Smooth muscle cell (in vitro differentiated cells): ENCODE results near the gene TSC22D1. TPM values are rescaled to one million over a fixed set of nuclear protein-coding genes. Genes with fewer than 3 reads are reported as not detected.

Source experiments
- DNase-seq: peaks from one replicate; lab custom pipeline; 2025; ENCODE audit not compliant: unreplicated experiment; lab: John Stamatoyannopoulos, UW
- H2AFZ ChIP-seq: fragments of 200-600 bp; sonication (generic); 2 replicates; pipeline ENCODE4 v1.6.0; 2016; ENCODE audit warnings: antibody characterized with exemption, low read depth, mild to moderate bottlenecking
- H3F3A ChIP-seq: fragments of 200-600 bp; sonication (generic); 2 replicates; pipeline ENCODE4 v1.6.0; 2017; ENCODE audit warnings: antibody characterized with exemption, low read depth
- H3K27ac ChIP-seq: fragments of 200-600 bp; sonication (generic); 2 replicates; pipeline ENCODE4 v1.5.1; 2016; ENCODE audit warnings: low read depth, mild to moderate bottlenecking
- H3K27me3 ChIP-seq: fragments of 200-600 bp; sonication (generic); 2 replicates; pipeline ENCODE4 v1.6.1; 2016; ENCODE audit warnings: low read depth, mild to moderate bottlenecking
- H3K36me3 ChIP-seq: fragments of 200-600 bp; sonication (generic); 2 replicates; pipeline ENCODE4 v1.5.1; 2016; ENCODE audit warnings: low read depth
- H3K4me1 ChIP-seq: fragments of 200-600 bp; sonication (generic); 2 replicates; pipeline ENCODE4 v1.5.1; 2016; ENCODE audit warnings: low read depth
- H3K4me2 ChIP-seq: fragments of 200-600 bp; sonication (generic); 2 replicates; pipeline ENCODE4 v1.6.0; 2016; ENCODE audit warnings: mild to moderate bottlenecking
- H3K4me3 ChIP-seq: fragments of 200-600 bp; sonication (generic); 2 replicates; pipeline ENCODE4 v1.5.1; 2016; ENCODE audit warnings: mild to moderate bottlenecking
- H3K79me2 ChIP-seq: fragments of 200-600 bp; sonication (generic); 2 replicates; pipeline ENCODE4 v1.6.0; 2016; ENCODE audit warnings: low read depth, mild to moderate bottlenecking
- H3K9ac ChIP-seq: fragments of 200-600 bp; sonication (generic); 2 replicates; pipeline ENCODE4 v1.6.0; 2016; ENCODE audit warnings: low read depth
- H3K9me3 ChIP-seq: fragments of 200-600 bp; sonication (generic); replicated peaks from 2 replicates; pipeline ENCODE4 v1.5.1; 2016; ENCODE audit warnings: low read depth
- H4K20me1 ChIP-seq: fragments of 200-600 bp; sonication (generic); 2 replicates; pipeline ENCODE4 v1.6.0; 2016; ENCODE audit warnings: low read depth
- WGBS: methylation state at CpG from one replicate; pipeline ENCODE4 v1.1.7; 2016; ENCODE audit warnings: low lambda C conversion rate; 5-methylcytosine and 5-hydroxymethylcytosine counted together
- polyA plus RNA-seq: library from polyadenylated mRNA; unstranded; fragments of >200 nt; fragmentation: Nextera tagmentation; extraction: Ambion mirVana; gene quantifications from 2 replicates; pipeline ENCODE4 v1.2.1, GENCODE V29; 2016
- total RNA-seq: library from RNA; depleted of rRNA; stranded (reverse); fragments of >200 nt; gene quantifications from 2 replicates; pipeline ENCODE4 v1.2.3, GENCODE V29; 2014
- TF ChIP-seq, protein P1 (sequence below): fragments of 200-600 bp; sonication (generic); IDR thresholded peaks from 2 replicates; pipeline ENCODE4 v1.5.1; 2017; ENCODE audit warnings: borderline replicate concordance, mild to moderate bottlenecking, antibody characterized with exemption; ENCODE audit not compliant: insufficient read depth, poor library complexity, severe bottlenecking

Gene TSC22D1
- total and polyA plus RNA-seq, 2 experiments from 2014 or later: 117 to 159 TPM

DNA sequence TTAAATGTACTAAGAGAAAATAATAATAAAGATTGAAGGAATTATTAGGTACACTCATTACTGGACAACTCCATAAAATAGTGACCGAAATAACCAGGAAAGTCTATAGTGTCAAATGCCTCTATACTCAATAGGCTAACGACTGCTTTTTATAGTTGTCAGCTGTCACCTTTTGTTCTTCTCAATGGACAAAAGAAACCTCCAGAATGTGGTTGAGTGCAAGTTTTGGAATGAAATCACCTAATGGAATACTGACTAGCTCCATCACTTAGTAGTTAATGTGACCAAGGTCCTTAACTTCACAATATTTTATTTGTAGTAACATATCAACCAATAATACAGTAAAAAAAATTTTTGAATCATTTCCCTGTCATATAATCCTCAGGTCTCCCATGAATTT lies 18.1 kb downstream of the TSC22D1 start:
- H3F3A ChIP-seq: no peaks in the 10 kb centered on the region
- WGBS: 89% methylated on average over 2 of the region's 2 CpGs
- no peak for DNase-seq
- no peak overlapping the region for H2AFZ ChIP-seq
- H3K9ac ChIP-seq: no peak overlapping the region
- peaks cover 52% of the 10 kb centered on the region for H3K79me2 ChIP-seq
- no peak overlapping the region for H3K27ac ChIP-seq
- no peak overlapping the region for H3K4me3 ChIP-seq
- H3K9me3 ChIP-seq: no peaks in the 10 kb centered on the region
- no peaks in the 10 kb centered on the region for H3K4me1 ChIP-seq
- TF ChIP-seq, protein P1, sequence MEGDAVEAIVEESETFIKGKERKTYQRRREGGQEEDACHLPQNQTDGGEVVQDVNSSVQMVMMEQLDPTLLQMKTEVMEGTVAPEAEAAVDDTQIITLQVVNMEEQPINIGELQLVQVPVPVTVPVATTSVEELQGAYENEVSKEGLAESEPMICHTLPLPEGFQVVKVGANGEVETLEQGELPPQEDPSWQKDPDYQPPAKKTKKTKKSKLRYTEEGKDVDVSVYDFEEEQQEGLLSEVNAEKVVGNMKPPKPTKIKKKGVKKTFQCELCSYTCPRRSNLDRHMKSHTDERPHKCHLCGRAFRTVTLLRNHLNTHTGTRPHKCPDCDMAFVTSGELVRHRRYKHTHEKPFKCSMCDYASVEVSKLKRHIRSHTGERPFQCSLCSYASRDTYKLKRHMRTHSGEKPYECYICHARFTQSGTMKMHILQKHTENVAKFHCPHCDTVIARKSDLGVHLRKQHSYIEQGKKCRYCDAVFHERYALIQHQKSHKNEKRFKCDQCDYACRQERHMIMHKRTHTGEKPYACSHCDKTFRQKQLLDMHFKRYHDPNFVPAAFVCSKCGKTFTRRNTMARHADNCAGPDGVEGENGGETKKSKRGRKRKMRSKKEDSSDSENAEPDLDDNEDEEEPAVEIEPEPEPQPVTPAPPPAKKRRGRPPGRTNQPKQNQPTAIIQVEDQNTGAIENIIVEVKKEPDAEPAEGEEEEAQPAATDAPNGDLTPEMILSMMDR: no peak
- H3K4me2 ChIP-seq: no peak overlapping the region
- no peaks in the 10 kb centered on the region for H3K27me3 ChIP-seq
- H4K20me1 ChIP-seq: peaks cover 52% of the 10 kb centered on the region
- no peaks in the 10 kb centered on the region for H3K36me3 ChIP-seq

DNA sequence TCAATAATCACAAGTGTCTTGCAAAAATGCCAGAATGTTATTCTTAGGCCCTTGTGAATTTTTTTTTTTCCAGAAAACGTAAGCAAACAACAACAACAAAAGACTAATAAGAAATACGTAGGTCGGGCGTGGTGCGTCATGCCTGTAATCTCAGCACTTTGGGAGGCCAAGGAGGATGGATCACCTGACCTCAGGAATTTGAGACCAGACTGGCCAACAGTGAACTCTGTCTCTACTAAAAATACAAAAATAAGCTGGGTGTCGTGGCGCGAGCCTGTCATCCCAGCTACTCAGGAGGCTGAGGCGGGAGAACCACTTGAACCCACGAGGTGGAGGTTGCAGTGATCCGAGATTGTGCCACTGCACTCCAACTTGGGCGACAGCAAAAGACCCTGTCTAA lies 20.9 kb downstream of the TSC22D1 start:
- 92% methylated on average over 12 of the region's 12 CpGs for WGBS
- no peak overlapping the region for H3K27ac ChIP-seq
- H2AFZ ChIP-seq: no peak overlapping the region
- peaks cover 40% of the 10 kb centered on the region for H3K79me2 ChIP-seq
- no peak overlapping the region for H3K4me2 ChIP-seq
- no peaks in the 10 kb centered on the region for H3K27me3 ChIP-seq
- no peak overlapping the region for H3K9ac ChIP-seq
- TF ChIP-seq, protein P1: no peak
- no peak for DNase-seq
- H3K9me3 ChIP-seq: no peaks in the 10 kb centered on the region
- H3K4me1 ChIP-seq: no peaks in the 10 kb centered on the region
- no peaks in the 10 kb centered on the region for H3F3A ChIP-seq
- H4K20me1 ChIP-seq: peaks cover 43% of the 10 kb centered on the region
- no peak overlapping the region for H3K4me3 ChIP-seq
- H3K36me3 ChIP-seq: no peaks in the 10 kb centered on the region

DNA sequence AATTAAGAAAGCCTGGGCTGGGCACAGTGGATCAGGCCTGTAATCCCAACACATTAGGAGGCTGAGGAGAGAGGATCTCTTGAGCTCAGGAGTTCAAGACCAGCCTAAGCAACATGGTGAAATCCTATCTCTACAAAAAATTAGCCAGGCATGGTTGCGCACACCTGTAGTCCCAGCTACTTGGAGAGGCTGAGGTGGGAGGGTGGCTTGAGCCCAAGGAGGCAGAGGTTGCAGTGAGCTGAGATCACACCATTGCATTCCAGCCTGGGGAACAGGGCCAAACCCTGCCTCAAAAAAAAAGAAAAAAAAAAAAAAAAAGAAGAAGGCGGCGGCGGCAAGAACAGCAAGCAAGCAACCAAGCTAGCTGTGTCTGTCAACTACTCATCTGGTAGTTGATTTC lies 26.7 kb downstream of the TSC22D1 start:
- Histone ChIP-seq H3K9ac (no peak overlapping the region), H3K4me3 (no peak overlapping the region), H3F3A (no peaks in the 10 kb centered on the region), H3K4me2 (no peak overlapping the region), H3K79me2 (peaks cover 29% of the 10 kb centered on the region), H3K9me3 (no peaks in the 10 kb centered on the region), H4K20me1 (peaks cover 53% of the 10 kb centered on the region), H3K36me3 (no peaks in the 10 kb centered on the region), H3K4me1 (no peaks in the 10 kb centered on the region), H3K27ac (no peak overlapping the region), H3K27me3 (no peaks in the 10 kb centered on the region), H2AFZ (no peak overlapping the region)
- DNase-seq: no peak
- WGBS: 96% methylated on average over 4 of the region's 4 CpGs
- TF ChIP-seq, protein P1: no peak

DNA sequence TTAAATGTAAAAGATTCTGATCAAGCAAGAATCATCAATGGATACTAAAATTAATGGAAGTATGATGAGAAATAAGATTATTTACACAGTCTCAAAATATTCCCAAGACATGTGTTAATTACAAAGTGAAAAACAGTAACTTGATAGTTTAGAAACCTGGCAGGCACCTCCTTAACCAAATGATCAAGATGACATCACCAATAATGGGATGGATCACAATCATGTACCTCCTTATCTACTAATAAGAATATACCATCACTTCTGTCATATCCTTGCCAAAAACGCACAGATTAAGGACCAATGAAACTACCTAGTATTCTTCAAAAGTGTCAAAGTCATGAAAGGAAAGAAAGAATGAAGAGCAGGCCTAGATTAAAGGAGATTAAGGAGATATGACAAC lies 30.0 kb downstream of the TSC22D1 start:
- H3K27me3 ChIP-seq: no peaks in the 10 kb centered on the region
- WGBS: 93% methylated on average over 1 of the region's 1 CpG
- H2AFZ ChIP-seq: no peak overlapping the region
- peaks cover 17% of the 10 kb centered on the region for H3K79me2 ChIP-seq
- no peaks in the 10 kb centered on the region for H3K9me3 ChIP-seq
- H3K4me1 ChIP-seq: peaks cover 15% of the 10 kb centered on the region
- no peak overlapping the region for H3K4me3 ChIP-seq
- no peak overlapping the region for H3K27ac ChIP-seq
- no peak overlapping the region for H3K9ac ChIP-seq
- TF ChIP-seq, protein P1: no peak
- no peak for DNase-seq
- no peak overlapping the region for H3K4me2 ChIP-seq
- H4K20me1 ChIP-seq: peaks cover 69% of the 10 kb centered on the region
- no peaks in the 10 kb centered on the region for H3K36me3 ChIP-seq
- no peaks in the 10 kb centered on the region for H3F3A ChIP-seq
